Measurements from ENCODE around the gene TMEM234. TPM values are rescaled to one million over a fixed set of nuclear protein-coding genes. Genes with fewer than 3 reads are reported as not detected.
A peak's percentile ranks its signal among the peaks of the same experiment; 100 is the strongest.

TMEM234 gene
- 22.2 and 27.3 TPM in 2 replicates for total RNA-seq (2022)
- percentile 84 among the genes with signal in this experiment for Bru-seq, nascent RNA
- BruChase-seq, experiment 1, labeled RNA remaining after a 6-hour chase = percentile 69 among the genes with signal in this experiment
- BruChase-seq, experiment 2, labeled RNA remaining after a 2-hour chase = percentile 79 among the genes with signal in this experiment
- long read RNA-seq, partial matches to known transcripts = 3 of 24 reads
- long read RNA-seq, other reads (novel, unspliced or antisense) = 17 of 24 reads

DNA sequence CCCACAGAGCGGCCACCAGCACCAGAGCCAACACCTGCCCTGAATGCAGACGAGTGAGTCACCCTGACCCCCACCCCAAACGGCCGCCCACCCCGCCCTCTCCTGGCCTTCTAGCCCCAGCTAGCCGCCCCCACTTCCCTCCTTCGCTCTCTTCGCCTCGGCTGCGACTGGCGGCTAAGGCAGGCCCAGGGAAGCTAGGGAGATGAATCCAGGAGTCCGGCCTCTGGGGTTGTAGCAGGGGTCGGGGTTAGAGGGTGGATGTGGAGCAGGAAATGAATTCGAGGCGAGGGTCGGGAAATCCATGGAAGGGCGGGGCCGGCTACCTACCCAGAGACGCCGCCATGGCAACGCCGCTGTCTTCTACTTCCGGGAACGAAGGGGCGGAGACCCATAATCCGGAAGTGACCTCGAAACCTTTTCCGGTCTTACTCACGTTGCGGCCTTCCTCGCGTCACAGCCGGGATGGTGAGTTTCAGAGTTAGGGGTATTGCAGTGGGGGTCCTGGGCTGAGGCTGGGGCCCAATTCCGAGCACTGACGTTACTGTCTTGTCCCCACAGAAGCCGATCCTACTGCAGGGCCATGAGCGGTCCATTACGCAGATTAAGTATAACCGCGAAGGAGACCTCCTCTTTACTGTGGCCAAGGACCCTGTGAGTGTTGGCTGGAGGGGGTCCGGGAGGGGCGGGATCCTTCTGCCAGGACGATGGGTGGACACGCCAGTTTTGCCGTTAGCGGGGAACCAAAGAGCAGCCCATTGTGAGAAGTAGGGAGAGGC is at the start of gene TMEM234, which contains the start of gene EIF3I:
TSS of gene TMEM234 (minus strand) at position 374 of the 776 bp plus-strand sequence. CDS start at position 343, 31 bp downstream.
TSS of gene EIF3I (plus strand) at position 428 of the 776 bp plus-strand sequence. CDS start at position 463, 35 bp downstream.
- TF ChIP-seq, protein P1, sequence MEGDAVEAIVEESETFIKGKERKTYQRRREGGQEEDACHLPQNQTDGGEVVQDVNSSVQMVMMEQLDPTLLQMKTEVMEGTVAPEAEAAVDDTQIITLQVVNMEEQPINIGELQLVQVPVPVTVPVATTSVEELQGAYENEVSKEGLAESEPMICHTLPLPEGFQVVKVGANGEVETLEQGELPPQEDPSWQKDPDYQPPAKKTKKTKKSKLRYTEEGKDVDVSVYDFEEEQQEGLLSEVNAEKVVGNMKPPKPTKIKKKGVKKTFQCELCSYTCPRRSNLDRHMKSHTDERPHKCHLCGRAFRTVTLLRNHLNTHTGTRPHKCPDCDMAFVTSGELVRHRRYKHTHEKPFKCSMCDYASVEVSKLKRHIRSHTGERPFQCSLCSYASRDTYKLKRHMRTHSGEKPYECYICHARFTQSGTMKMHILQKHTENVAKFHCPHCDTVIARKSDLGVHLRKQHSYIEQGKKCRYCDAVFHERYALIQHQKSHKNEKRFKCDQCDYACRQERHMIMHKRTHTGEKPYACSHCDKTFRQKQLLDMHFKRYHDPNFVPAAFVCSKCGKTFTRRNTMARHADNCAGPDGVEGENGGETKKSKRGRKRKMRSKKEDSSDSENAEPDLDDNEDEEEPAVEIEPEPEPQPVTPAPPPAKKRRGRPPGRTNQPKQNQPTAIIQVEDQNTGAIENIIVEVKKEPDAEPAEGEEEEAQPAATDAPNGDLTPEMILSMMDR (IDR thresholded peaks at IDR 0.05; ENCODE audit: unreplicated experiment) = no peak
- ChIA-PET POLR2A (interaction anchor here (0.7 to 1.9 kb wide), 8 partner anchors 10 to 431 kb away, joined by 3 to 9 read pairs (median 4); partner anchors contain the start of genes BSDC1, IQCC and KPNA6), CTCF (no interaction called here)
- no peaks in the 10 kb centered on the region for H3K27me3 Mint-ChIP-seq (ENCODE audit: insufficient read depth, unreplicated experiment)
- H3K4me1 Mint-ChIP-seq (ENCODE audit: insufficient read depth, unreplicated experiment) = peaks cover 9% of the 10 kb centered on the region
- peak within 1 kb of the TSS; percentile 98 for H3K27ac Mint-ChIP-seq (ENCODE audit: low read depth, unreplicated experiment)
- intact Hi-C loops (cut with micrococcal nuclease) = loop anchor here (2.0 kb wide), 1 partner anchor 129 kb away; no protein-coding TSS in a partner anchor
- BruUV-seq (replicated peaks) = no TSS peak
- H3K4me3 Mint-ChIP-seq (ENCODE audit: unreplicated experiment) = peak within 1 kb of the TSS; percentile 90
- no peaks in the 10 kb centered on the region for H3K9me3 Mint-ChIP-seq (ENCODE audit: unreplicated experiment)
- peak; percentile 92 for DNase-seq (ENCODE audit: unreplicated experiment)
- peaks cover 64% of the 10 kb centered on the region for H3K36me3 Mint-ChIP-seq (ENCODE audit: insufficient read depth, unreplicated experiment)

GRCh38 chr1:32269744-32270143 is 47.6 kb upstream of the TMEM234 start:
- H3K27ac Mint-ChIP-seq (ENCODE audit: low read depth, unreplicated experiment) = no peak overlapping the region
- H3K4me1 Mint-ChIP-seq (ENCODE audit: insufficient read depth, unreplicated experiment) = no peaks in the 10 kb centered on the region
- H3K4me3 Mint-ChIP-seq (ENCODE audit: unreplicated experiment) = no peak overlapping the region
- H3K36me3 Mint-ChIP-seq (ENCODE audit: insufficient read depth, unreplicated experiment) = no peaks in the 10 kb centered on the region
- BruUV-seq (replicated peaks) = no TSS peak
- intact Hi-C loops (cut with micrococcal nuclease) = no loop called here
- TF ChIP-seq, protein P1 (IDR thresholded peaks at IDR 0.05; ENCODE audit: unreplicated experiment) = no peak
- DNase-seq (ENCODE audit: unreplicated experiment) = no peak
- peaks cover 34% of the 10 kb centered on the region for H3K27me3 Mint-ChIP-seq (ENCODE audit: insufficient read depth, unreplicated experiment)
- ChIA-PET CTCF (interaction anchor here (1.2 kb wide), 1 partner anchor 54 kb away, joined by 5 read pairs; no protein-coding TSS in a partner anchor), POLR2A (no interaction called here)
- H3K9me3 Mint-ChIP-seq (ENCODE audit: unreplicated experiment) = no peaks in the 10 kb centered on the region

- DNase-seq (ENCODE audit: unreplicated experiment) = no peak
- POLR2A ChIA-PET = no interaction called here
- intact Hi-C loops (cut with micrococcal nuclease) = no loop called here
- H3K27ac Mint-ChIP-seq (ENCODE audit: low read depth, unreplicated experiment) = no peak overlapping the region
- H3K4me1 Mint-ChIP-seq (ENCODE audit: insufficient read depth, unreplicated experiment) = no peaks in the 10 kb centered on the region
- BruUV-seq (replicated peaks) = no TSS peak
- H3K4me3 Mint-ChIP-seq (ENCODE audit: unreplicated experiment) = no peak overlapping the region
- no peaks in the 10 kb centered on the region for H3K9me3 Mint-ChIP-seq (ENCODE audit: unreplicated experiment)
- peaks cover 8% of the 10 kb centered on the region for H3K27me3 Mint-ChIP-seq (ENCODE audit: insufficient read depth, unreplicated experiment)
- CTCF ChIA-PET = no interaction called here
- H3K36me3 Mint-ChIP-seq (ENCODE audit: insufficient read depth, unreplicated experiment) = no peaks in the 10 kb centered on the region
- TF ChIP-seq, protein P1 (IDR thresholded peaks at IDR 0.05; ENCODE audit: unreplicated experiment) = no peak
Observed at GRCh38 chr1:32266921-32267591, 44.9 kb upstream of the TMEM234 start.

DNA sequence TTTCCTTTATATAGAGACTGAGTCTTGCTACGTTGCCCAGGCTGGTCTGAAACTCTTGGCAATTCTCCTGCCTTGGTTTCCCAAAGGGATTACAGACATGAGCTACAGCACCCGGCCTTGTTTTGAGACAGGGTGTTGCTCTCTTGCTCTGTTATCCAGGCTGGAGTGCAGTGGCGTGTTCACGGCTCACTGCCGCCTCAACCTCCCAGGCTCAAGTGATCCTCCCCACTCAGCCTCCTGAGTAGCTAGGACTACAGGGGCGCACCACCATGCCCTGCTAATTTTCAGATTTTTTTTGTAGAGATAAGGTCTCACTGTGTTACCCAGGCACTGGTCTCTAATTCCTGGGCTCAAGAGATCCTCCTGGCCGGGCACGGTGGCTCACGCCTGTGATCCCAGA is 43.7 kb upstream of the TMEM234 start:
- no peak overlapping the region for H3K4me3 Mint-ChIP-seq (ENCODE audit: unreplicated experiment)
- DNase-seq (ENCODE audit: unreplicated experiment) = no peak
- H3K9me3 Mint-ChIP-seq (ENCODE audit: unreplicated experiment) = no peaks in the 10 kb centered on the region
- no peaks in the 10 kb centered on the region for H3K36me3 Mint-ChIP-seq (ENCODE audit: insufficient read depth, unreplicated experiment)
- ChIA-PET POLR2A (interaction anchor here (0.6 to 1.6 kb wide), 2 partner anchors 15 to 26 kb away, joined by 5 to 7 read pairs; partner anchors contain the start of gene HDAC1), CTCF (no interaction called here)
- no peak overlapping the region for H3K27ac Mint-ChIP-seq (ENCODE audit: low read depth, unreplicated experiment)
- no TSS peak for BruUV-seq (replicated peaks)
- intact Hi-C loops (cut with micrococcal nuclease) = no loop called here
- H3K27me3 Mint-ChIP-seq (ENCODE audit: insufficient read depth, unreplicated experiment) = no peaks in the 10 kb centered on the region
- TF ChIP-seq, protein P1 (IDR thresholded peaks at IDR 0.05; ENCODE audit: unreplicated experiment) = no peak
- no peaks in the 10 kb centered on the region for H3K4me1 Mint-ChIP-seq (ENCODE audit: insufficient read depth, unreplicated experiment)

All from MCF 10A (cell line).